GM19463 (cell line): ENCODE data around the gene MAPRE3.

Experiments
- ATAC-seq: cut with Tn5 transposase; IDR thresholded peaks from one replicate; pipeline ENCODE4 v1.9.1; 2021; ENCODE audit warnings: mild to moderate bottlenecking, moderate library complexity; ENCODE audit not compliant: unreplicated experiment

Gene MAPRE3

GRCh38 chr2:26982102-26982742, 11.8 kb downstream of the MAPRE3 start:
- ATAC-seq: no peak

DNA sequence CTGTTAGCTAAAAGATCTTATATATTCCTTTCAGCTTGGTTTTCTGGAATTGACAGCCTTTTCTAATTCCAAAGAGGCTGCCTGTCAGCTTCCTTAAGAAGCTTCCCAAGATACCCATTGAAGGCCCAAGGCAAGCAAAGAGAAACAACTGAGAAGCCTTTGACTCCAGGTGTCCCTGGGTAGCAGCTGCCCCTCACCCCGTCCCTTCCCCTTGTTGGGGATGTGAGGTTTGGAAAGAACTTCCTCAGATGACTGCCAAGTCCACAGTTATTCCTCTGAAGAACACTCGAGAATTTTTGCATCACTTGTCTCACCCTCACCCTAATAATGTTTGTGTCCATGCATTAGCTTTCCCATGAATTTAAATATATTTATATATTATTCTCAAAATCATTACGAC, 13.3 kb downstream of the MAPRE3 start:
- no peak for ATAC-seq

DNA sequence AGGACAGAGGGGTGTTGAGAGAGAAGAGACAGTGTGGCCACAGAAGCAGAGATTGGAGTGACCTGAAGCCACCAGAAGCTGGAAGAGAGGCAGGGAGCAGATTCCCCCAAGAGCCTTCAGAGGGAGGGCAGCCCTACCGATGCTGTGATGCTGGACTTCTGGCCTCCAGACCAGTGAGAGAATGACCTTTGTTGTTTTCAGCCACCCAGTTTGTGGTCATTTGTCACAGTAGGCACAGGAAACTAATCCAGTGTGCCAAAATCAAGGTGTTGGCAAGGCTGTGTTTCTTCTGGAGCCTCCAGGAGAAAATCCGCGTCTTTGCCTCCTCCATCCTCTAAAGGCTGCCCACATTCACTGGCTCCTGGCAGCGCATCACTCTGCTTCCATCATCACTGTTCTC, 15.4 kb downstream of the MAPRE3 start:
- ATAC-seq: no peak

- no peak for ATAC-seq
These were observed 16.1 kb downstream of the MAPRE3 start for GRCh38 chr2:26986576-26986975.

DNA sequence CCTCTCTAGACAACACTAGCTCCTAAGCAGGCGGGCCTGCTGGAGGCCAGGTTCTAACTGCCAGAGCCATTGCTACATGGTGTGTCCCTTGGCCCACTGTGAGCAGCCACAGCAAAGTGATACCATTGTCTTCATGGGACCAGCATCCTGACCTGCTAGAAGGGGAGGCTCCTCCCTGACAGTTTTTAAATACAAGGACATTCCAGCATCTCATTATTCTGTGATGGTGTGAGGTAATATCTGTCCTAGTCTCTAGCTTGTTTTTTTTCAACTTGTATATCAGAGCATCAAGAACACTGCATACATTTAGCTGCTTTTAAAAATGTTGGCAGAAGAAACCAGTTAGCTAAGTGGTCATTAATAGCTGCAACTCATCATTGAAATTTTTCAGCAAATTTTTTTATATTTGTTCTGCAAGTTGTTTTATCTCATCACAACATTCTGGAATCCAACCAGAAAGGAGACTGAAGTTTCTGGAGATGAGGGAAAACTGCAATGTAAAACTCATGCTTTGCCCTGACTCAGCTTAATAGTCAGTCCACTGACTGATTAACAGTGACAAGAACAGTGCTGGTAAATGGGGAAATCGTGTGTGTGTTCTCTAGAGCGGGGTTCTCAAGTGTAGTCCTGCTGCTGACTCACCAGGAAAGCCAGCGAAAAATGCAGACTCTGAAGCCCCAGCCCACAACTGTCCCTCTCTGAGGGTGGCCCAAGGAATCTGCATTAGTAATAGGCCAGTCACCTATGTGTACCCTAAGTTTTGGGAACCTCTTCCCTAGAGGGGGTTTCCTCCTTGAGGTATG, 17.8 kb downstream of the MAPRE3 start:
- ATAC-seq: no peak

DNA sequence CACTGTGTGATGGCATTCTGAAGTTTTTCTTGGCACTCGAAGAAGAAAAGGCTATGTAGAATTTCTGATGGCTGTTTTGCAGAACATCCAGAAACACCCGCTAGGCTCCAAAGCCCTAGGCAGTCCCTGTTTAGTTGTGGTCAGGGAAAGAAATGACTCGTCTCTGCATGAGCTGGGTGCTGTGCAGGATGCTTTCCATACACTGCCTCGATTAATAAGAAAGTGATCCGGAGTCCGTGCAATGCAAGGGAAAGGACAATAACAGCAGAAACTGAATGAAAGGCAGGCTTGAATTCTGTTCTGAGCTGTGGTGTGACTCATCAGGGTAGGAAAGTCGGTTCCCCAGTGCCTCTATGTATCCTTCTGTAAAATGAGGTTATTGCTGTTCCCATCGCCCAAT, 18.7 kb downstream of the MAPRE3 start:
- no peak for ATAC-seq

DNA sequence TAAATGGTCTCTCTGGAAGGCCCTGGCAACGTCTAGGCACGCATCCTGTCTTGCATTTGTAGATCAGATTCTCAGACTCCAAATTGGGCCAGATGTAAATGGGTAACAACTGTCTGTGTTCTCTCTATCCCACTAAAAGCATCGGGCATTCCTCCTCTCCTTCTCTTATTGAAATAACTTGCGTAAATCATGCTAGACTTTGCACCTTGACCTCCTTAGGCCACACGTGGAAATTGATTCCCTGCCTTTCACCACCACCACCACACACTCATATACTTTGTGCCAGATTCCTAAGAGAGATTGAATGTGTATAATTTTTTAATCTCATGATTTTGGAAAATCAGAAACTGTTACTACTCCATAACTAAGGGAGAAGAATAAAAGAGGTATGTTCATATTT, 21.3 kb downstream of the MAPRE3 start:
- no peak for ATAC-seq

DNA sequence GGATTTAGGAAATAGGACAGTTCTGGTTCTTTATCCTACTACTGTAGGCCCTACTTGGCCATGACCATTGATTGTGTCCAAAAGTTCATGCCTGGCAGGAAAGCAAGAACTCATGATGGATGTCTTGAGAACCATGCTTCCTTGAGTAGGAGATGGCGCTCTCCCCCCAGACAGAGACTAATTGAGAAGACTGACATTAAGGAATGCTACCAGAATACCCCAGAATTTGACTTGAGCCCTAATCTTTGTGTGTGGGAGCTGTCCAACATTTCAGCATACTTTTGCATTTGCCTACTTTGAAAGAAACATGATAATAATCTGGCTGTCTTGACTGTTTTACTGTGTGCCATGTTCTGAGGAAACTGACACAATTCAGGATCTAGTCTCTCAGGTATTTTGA, 23.3 kb downstream of the MAPRE3 start:
- no peak for ATAC-seq

DNA sequence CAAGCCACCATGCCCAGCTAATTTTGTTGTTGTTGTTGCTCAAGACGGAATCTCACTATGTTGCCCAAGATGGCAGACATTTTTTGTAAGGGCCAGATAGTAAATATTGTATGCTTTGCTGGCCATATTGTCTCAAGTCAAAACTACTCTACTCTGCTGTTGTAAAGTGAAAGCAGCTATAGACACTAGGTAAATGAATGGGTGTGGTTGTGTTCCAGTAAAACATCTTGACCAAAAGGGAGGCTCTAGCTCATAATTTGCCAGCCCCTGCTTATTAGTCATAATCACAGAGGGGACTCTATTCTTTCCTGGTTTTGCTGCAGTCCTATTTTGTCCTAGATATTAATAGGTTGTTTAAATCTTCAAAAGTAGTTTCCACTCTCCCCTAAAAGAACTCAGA, 24.5 kb downstream of the MAPRE3 start:
- ATAC-seq: no peak

- no peak for ATAC-seq
These were observed 27.0 kb downstream of the MAPRE3 start for GRCh38 chr2:26997394-26997793.

- ATAC-seq: no peak
These were observed 27.9 kb downstream of the MAPRE3 start for GRCh38 chr2:26998323-26998722.

- ATAC-seq: no peak
These were observed 29.8 kb downstream of the MAPRE3 start for GRCh38 chr2:27000228-27000627.

DNA sequence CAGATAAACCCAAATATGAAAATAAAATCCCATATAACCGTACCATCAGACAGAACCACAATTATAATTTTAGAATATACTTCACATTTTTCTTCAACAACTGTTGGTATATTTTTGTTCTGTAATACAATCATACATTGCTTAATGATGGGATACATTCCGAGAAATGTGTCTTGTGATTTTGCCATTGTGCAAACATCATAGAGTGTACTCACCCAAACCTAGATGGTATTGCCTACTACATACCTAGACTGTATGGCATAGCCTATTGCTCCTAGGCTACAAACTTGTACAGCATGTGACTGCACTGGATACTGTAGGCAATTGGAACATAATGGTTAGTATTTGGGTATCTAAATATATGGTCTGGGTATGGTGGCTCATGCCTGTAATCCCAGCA, 30.6 kb downstream of the MAPRE3 start:
- no peak for ATAC-seq

DNA sequence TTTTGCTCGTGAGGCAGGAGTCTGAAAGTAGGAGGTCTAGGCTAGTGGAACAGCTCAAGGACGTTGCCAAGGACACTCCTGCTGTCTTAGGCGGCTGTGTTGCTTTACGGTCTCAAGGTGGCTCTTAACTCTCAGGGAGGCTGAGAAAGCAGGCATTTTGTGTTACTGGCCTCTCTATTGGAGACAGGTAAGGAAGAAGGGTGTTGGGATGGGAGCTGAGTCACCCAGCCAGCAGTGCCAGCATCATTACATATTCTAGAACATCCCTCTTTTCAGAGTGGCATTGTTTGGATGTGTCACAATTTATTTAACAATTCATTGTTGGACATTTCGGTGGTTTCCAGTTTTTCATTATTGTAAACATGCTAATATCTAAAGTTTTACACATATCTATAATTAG, 31.5 kb downstream of the MAPRE3 start:
- ATAC-seq: no peak

DNA sequence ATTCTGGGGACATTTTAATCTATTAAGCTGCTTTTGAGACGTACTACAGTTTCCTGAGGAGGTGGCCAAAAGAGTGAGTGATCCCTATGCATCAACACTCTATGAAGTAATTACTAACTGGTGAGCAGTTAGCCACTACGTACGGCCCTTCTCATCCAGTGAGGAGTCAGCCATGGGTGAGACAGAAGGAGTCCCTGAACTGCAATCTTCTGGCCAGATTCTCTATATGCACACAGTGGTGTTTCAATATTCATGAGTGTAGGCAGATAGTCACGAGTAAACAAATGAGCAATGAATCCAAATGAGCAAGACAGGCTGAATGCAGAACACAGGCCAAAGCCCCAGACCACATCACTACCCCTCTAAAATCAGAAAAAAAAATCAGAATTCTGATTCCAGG, 32.6 kb downstream of the MAPRE3 start:
- no peak for ATAC-seq

DNA sequence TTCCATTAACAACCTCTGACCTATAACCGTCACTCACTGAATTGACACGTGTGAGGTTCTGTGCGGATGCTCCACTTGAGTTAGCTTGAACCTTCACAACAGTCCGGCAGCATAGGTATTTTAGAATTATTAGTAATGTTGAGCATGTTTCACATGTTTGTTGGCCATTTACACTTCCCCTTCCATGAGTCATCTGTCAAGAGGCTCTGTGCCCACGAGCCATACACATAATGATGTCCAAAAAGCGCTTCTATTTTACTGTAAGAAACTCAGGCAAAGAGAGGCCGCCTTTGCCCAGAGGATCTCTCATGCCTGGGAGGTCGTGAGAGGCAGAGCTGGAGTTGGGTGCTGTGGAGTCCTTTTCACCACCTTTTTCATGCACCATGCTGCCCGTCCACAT, 33.4 kb downstream of the MAPRE3 start:
- no peak for ATAC-seq

DNA sequence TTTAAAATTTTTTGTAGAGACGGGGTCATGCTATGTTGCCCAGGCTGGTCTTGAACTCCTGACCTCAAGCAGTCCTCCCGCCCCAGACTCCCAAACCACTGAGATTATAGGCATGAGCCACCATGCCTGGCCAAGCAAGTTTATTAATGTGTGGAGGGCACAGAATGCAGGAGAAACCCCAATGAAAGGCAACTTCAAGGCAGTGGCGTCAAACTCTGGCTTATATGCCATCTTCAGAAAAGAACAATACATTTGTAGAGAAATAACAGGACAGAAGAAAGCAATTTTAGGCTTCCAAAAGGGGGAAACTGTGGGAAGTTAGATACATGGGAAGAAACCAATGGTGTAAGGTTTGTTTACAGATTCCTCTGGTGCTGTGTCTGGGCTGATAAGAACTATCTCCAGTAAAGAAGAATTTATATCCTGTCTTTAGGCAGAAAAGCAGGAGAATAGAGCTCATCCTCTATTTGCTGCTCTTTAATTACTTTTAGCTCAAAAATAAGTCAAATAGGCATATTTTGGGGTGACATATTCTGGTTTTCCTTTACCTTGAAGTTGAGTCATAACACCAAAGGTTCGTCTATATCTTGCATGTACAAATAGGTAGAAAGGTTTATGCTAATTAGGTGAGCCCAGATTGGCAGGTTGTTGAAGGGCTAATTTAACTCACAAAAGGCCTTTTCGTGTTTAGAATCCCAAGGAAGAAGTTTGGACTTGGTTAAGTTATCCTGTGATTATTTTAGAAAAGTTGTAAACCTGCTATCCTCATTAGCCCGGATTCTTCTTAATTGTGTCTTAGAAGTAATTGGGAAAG, 36.4 kb downstream of the MAPRE3 start:
- no peak for ATAC-seq

- ATAC-seq: no peak
These were observed 37.3 kb downstream of the MAPRE3 start for GRCh38 chr2:27007416-27008374.

DNA sequence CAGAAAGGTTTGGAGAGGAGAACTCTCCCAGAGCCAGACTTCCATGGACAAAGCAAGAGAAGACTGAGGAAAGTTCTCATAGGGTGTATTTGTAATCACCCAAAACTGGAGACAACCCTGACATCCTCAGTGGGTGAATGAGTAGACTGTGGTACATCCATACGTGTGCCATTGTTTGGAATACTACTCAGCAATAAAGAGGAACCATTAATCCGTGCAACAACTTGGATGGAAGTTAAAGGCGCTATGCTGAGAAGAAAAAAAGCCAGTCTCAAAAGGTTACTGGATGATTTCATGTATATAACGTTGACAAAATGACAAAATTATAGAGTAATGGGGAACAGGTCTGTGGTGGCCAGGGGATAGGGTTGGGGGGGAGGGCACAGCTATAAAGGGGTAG, 38.2 kb downstream of the MAPRE3 start:
- ATAC-seq: no peak

GRCh38 chr2:27009083-27009482, 38.6 kb downstream of the MAPRE3 start:
- ATAC-seq: no peak

GRCh38 chr2:27009716-27010115, 39.3 kb downstream of the MAPRE3 start:
- no peak for ATAC-seq
